H1 (cell line): ENCODE results near the gene PHC2. TPM values are rescaled to one million over a fixed set of nuclear protein-coding genes. Genes with fewer than 3 reads are reported as not detected.

Source experiments
- CTCF ChIA-PET: fragments of 300-600 bp; sonication (Branson Sonifier 250); formaldehyde crosslinking; loops from one replicate; lab custom pipeline; 2021; ENCODE audit not compliant: partially characterized antibody; lab: Charles Lee
- POLR2A ChIA-PET: fragments of 300-600 bp; sonication (Branson Sonifier 250); formaldehyde crosslinking; loops from one replicate; lab custom pipeline; 2021; ENCODE audit warnings: inconsistent platforms; ENCODE audit not compliant: partially characterized antibody; lab: Charles Lee
- DNase-seq, 2 experiments: peaks; one replicate each; pipeline versions ENCODE4 v3.0.0 to v3.0.0-alpha.2; 2010 to 2022; ENCODE audit warnings: low spot score in 2 of 2, low read depth in 1 of 2, mixed read lengths in 1 of 2
- FAIRE-seq: peaks from 2 replicates; lab custom pipeline; 2011; peaks lifted over from hg19 to GRCh38; lab: Jason Lieb, UNC
- H2AFZ ChIP-seq: 2 replicates; pipeline ENCODE4 v1.8.1; 2012; ENCODE audit warnings: low read length, inconsistent platforms
- H2AK5ac ChIP-seq: 2 replicates; pipeline ENCODE4 v1.6.1; 2013; ENCODE audit warnings: low read depth, low read length
- H2BK120ac ChIP-seq: replicated peaks from 2 replicates; pipeline ENCODE3; 2013; ENCODE audit warnings: low read depth, low read length, inconsistent platforms
- H2BK12ac ChIP-seq: 2 replicates; pipeline ENCODE4 v1.6.1; 2013; ENCODE audit warnings: low read depth, low read length
- H2BK15ac ChIP-seq: 2 replicates; pipeline ENCODE4 v1.6.1; 2013; ENCODE audit warnings: low read length
- H2BK20ac ChIP-seq: 2 replicates; pipeline ENCODE4 v1.6.1; 2013; ENCODE audit warnings: low read length
- H2BK5ac ChIP-seq: 2 replicates; pipeline ENCODE4 v1.6.1; 2013; ENCODE audit warnings: low read depth, low read length
- H3K14ac ChIP-seq: 2 replicates; pipeline ENCODE4 v1.6.1; 2013; ENCODE audit warnings: inconsistent platforms; ENCODE audit not compliant: insufficient read length
- H3K18ac ChIP-seq: 2 replicates; pipeline ENCODE4 v1.6.1; 2013; ENCODE audit warnings: low read length; ENCODE audit errors: extremely low read depth
- H3K23ac ChIP-seq: 2 replicates; pipeline ENCODE4 v1.6.1; 2013; ENCODE audit warnings: inconsistent platforms; ENCODE audit not compliant: insufficient read length
- H3K23me2 ChIP-seq: 2 replicates; pipeline ENCODE4 v1.6.1; 2013; ENCODE audit warnings: low read depth, low read length
- H3K27ac ChIP-seq: 2 replicates; pipeline ENCODE4 v1.6.1; 2011; ENCODE audit warnings: low read depth, low read length, inconsistent platforms
- H3K27me3 ChIP-seq, 4 experiments: replicated peaks in 1 of 4; 1 replicate in 1 of 4; 2 replicates in 3 of 4; pipeline versions ENCODE4 v1.6.1 to v1.8.1; 2011 to 2013; ENCODE audit warnings: low read length in 3 of 4, mild to moderate bottlenecking in 3 of 4, inconsistent platforms in 2 of 4, mixed read lengths in 2 of 4, moderate library complexity in 1 of 4; ENCODE audit not compliant: control insufficient read depth in 3 of 4, insufficient read depth in 3 of 4; ENCODE audit errors: extremely low read depth in 1 of 4
- H3K36me3 ChIP-seq, 4 experiments: 2 replicates each; pipeline versions ENCODE4 v1.6.1 to v1.8.1; 2011 to 2013; ENCODE audit warnings: mild to moderate bottlenecking in 4 of 4, low read length in 3 of 4, moderate library complexity in 2 of 4, control low read depth in 1 of 4, inconsistent platforms in 1 of 4; ENCODE audit not compliant: insufficient read depth in 4 of 4, control insufficient read depth in 2 of 4
- H3K4ac ChIP-seq: replicated peaks from 2 replicates; pipeline ENCODE3; 2013; ENCODE audit warnings: low read length, low read depth, mixed read lengths, inconsistent platforms; ENCODE audit not compliant: insufficient read length
- H3K4me1 ChIP-seq, 4 experiments: replicated peaks in 1 of 4; 1 replicate in 1 of 4; 2 replicates in 3 of 4; pipeline versions ENCODE4 v1.6.1 to v1.8.1; 2011 to 2013; ENCODE audit warnings: low read length in 3 of 4, inconsistent platforms in 2 of 4, mixed read lengths in 1 of 4; ENCODE audit not compliant: insufficient read depth in 4 of 4, control insufficient read depth in 3 of 4
- H3K4me2 ChIP-seq, 2 experiments: 2 replicates each; pipeline versions ENCODE4 v1.6.1 to v1.8.1; 2011 to 2013; ENCODE audit warnings: low read depth in 2 of 2, low read length in 2 of 2, control low read depth in 1 of 2, inconsistent platforms in 1 of 2, mild to moderate bottlenecking in 1 of 2; ENCODE audit not compliant: insufficient read depth in 1 of 2
- H3K4me3 ChIP-seq, 4 experiments: fragments of 200-600, 300-600 bp in 1 of 4; sonication (generic), shearing (Covaris generic), sonication (Bioruptor Twin) in 1 of 4; 2 replicates each; pipeline versions ENCODE4 v1.5.1 to v1.8.1; 2011 to 2016; ENCODE audit warnings: low read length in 4 of 4, low read depth in 3 of 4, control low read depth in 2 of 4, inconsistent platforms in 2 of 4, mild to moderate bottlenecking in 2 of 4, mixed read lengths in 1 of 4, moderate library complexity in 1 of 4; ENCODE audit not compliant: insufficient read depth in 2 of 4; ENCODE audit errors: extremely low read depth in 1 of 4
- H3K56ac ChIP-seq: replicated peaks from 2 replicates; pipeline ENCODE3; 2013; ENCODE audit warnings: low read depth, mild to moderate bottlenecking, mixed read lengths, low read length, inconsistent platforms; ENCODE audit not compliant: insufficient read length
- H3K79me1 ChIP-seq: 2 replicates; pipeline ENCODE4 v1.6.1; 2013; ENCODE audit warnings: low read depth, low read length, control low read depth
- H3K79me2 ChIP-seq, 2 experiments: 2 replicates each; pipeline versions ENCODE4 v1.6.1 to v1.8.1; 2012 to 2013; ENCODE audit warnings: low read length in 2 of 2, mild to moderate bottlenecking in 2 of 2, inconsistent platforms in 1 of 2; ENCODE audit not compliant: insufficient read depth in 2 of 2, control insufficient read depth in 1 of 2
- H3K9ac ChIP-seq, 4 experiments: replicated peaks in 1 of 4; 1 replicate in 1 of 4; 2 replicates in 3 of 4; pipeline versions ENCODE4 v1.6.1 to v1.8.1; 2011 to 2013; ENCODE audit warnings: low read depth in 3 of 4, low read length in 3 of 4, control low read depth in 2 of 4, mild to moderate bottlenecking in 2 of 4, moderate library complexity in 2 of 4, inconsistent platforms in 1 of 4; ENCODE audit errors: extremely low read depth in 1 of 4
- H3K9me3 ChIP-seq, 2 experiments: 2 replicates each; pipeline versions ENCODE4 v1.6.1 to v1.8.1; 2012 to 2013; ENCODE audit warnings: mild to moderate bottlenecking in 2 of 2, moderate library complexity in 2 of 2, control low read depth in 1 of 2, inconsistent platforms in 1 of 2, low read depth in 1 of 2, low read length in 1 of 2, mixed read lengths in 1 of 2; ENCODE audit not compliant: insufficient read depth in 2 of 2
- H4K20me1 ChIP-seq, 2 experiments: replicated peaks in 1 of 2; 2 replicates each; pipeline versions ENCODE3 to v1.8.1; 2011 to 2013; ENCODE audit warnings: inconsistent platforms in 2 of 2, low read length in 2 of 2, mild to moderate bottlenecking in 1 of 2; ENCODE audit not compliant: insufficient read depth in 2 of 2, control insufficient read depth in 1 of 2
- H4K5ac ChIP-seq: 2 replicates; pipeline ENCODE4 v1.6.1; 2013; ENCODE audit warnings: low read length, low read depth, mixed read lengths, inconsistent platforms; ENCODE audit not compliant: insufficient read length
- H4K8ac ChIP-seq: 2 replicates; pipeline ENCODE4 v1.8.0; 2013; ENCODE audit warnings: mild to moderate bottlenecking, moderate library complexity, low read length, inconsistent platforms; ENCODE audit not compliant: insufficient read depth; ENCODE audit errors: extremely low read depth
- H4K91ac ChIP-seq: replicated peaks from 2 replicates; pipeline ENCODE3; 2013; ENCODE audit warnings: low read length, mixed read lengths, inconsistent platforms; ENCODE audit not compliant: insufficient read length
- RAD21 ChIP-seq, 2 experiments: IDR thresholded peaks in 1 of 2; conservative IDR thresholded peaks in 1 of 2; 2 replicates each; pipeline ENCODE4 v1.6.1; 2011; ENCODE audit warnings: low read depth in 2 of 2, low read length in 2 of 2, improper control_type of control experiment in 1 of 2, inconsistent platforms in 1 of 2, mild to moderate bottlenecking in 1 of 2, moderate library complexity in 1 of 2
- SAP30 ChIP-seq: fragments of 300-600 bp; sonication (generic); IDR thresholded peaks from 2 replicates; pipeline ENCODE4 v1.7.1; 2012; ENCODE audit warnings: low read length, moderate library complexity, mild to moderate bottlenecking, inconsistent platforms; ENCODE audit not compliant: insufficient read depth, insufficient replicate concordance
- SIRT6 ChIP-seq: IDR thresholded peaks from one replicate; pipeline ENCODE4 v1.7.1; 2012; ENCODE audit warnings: low read length, inconsistent platforms
- WGBS, 2 experiments: shearing (Covaris generic) in 1 of 2; methylation state at CpG; one replicate each; pipeline versions ENCODE4 v1.1.6 to v1.1.7; 2013 to 2015; ENCODE audit warnings: low lambda C conversion rate in 2 of 2, mixed read lengths in 2 of 2, inconsistent platforms in 1 of 2, low coverage in 1 of 2, missing lambda C conversion rate in 1 of 2; ENCODE audit not compliant: insufficient replicate concordance in 2 of 2, insufficient coverage in 1 of 2, insufficient read length in 1 of 2; ENCODE audit errors: extremely low coverage in 1 of 2, missing lambda C conversion rate in 1 of 2; 5-methylcytosine and 5-hydroxymethylcytosine counted together
- polyA plus RNA-seq, 7 experiments: library from polyadenylated mRNA; depleted of rRNA in 3 of 7; stranded (reverse) in 5 of 7; unstranded in 2 of 7; fragments of >200 nt in 5 of 7; fragments of 200-250 nt in 2 of 7; gene quantifications; 1 replicate in 5 of 7; 2 replicates in 1 of 7; 4 replicates in 1 of 7; pipeline versions ENCODE4 v1.2.1 to v1.2.3, GENCODE V29; 2011 to 2013; ENCODE audit warnings: missing spikeins in 2 of 7, mixed read lengths in 2 of 7
- total RNA-seq: library from RNA; stranded (reverse); fragmentation: NEBNext Ultra II Directional; extraction: Animal tissue kit (Norgen Biotek cat#: 25700); gene quantifications from 2 replicates; pipeline ENCODE4 v1.2.1, GENCODE V29; 2021

The PHC2 gene
- total and polyA plus RNA-seq, 2 of the 8 experiments (the other 6 are each of a cell fraction or from before 2014, with no cell fraction given): 5.6 to 14.2 TPM

DNA sequence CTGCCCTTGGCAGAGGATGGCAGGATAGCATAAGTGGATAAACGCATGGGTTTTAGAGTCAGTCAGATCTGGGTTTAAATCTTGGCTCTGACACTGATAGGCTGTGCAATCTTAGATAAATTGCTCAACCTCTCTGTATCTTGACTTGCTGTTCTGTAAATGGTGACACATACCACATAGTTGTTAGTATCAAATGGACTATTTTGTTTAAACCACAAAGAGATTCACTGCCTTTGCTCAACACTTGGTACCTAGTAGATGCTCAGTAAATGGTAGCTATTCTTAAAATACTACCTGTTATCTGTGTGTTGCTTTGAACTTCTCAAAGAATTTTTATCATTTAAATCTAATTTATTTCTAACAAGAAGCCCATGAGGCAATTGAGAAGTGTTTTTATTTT is 70.5 kb downstream of the PHC2 start:
- POLR2A ChIA-PET: interaction anchor here (0.8 kb wide), 1 partner anchor 9 kb away, joined by 3 read pairs; no protein-coding TSS in a partner anchor
- H3K4me2 ChIP-seq: peak overlapping the region in 1 of 2 experiments; percentile 20; a peak in 1 of 4 replicates

More for the DNA sequence above, 70.5 kb downstream of the PHC2 start:
- Histone ChIP-seq H2BK15ac (no peak overlapping the region), H3K79me1 (no peaks in the 10 kb centered on the region), H3K9ac (no peak overlapping the region), H2AK5ac (no peak overlapping the region), H4K8ac (no peak overlapping the region), H3K18ac (no peak overlapping the region), H3K23ac (no peak overlapping the region), H3K23me2 (peaks cover 2% of the 10 kb centered on the region; the same call in 1 of the 2 replicates), H3K9me3 (peaks cover 0 to 3% of the 10 kb centered on the region in 2 experiments; a peak in 1 of 4 replicates), H2BK20ac (no peak overlapping the region), H3K14ac (no peak overlapping the region), H3K27ac (no peak overlapping the region), H3K4me3 (no peak overlapping the region), H2BK12ac (no peak overlapping the region), H4K91ac (no peak overlapping the region), H2BK120ac (no peak overlapping the region), H3K4ac (no peak overlapping the region), H2BK5ac (no peak overlapping the region), H3K56ac (no peak overlapping the region), H2AFZ (no peak overlapping the region), H4K20me1 (no peaks in the 10 kb centered on the region), H3K36me3 (no peaks in the 10 kb centered on the region), H4K5ac (no peak overlapping the region), H3K79me2 (no peaks in the 10 kb centered on the region), H3K27me3 (peaks cover 0 to 9% (median 7%) of the 10 kb centered on the region in 4 experiments; a peak in 5 of 7 replicates), H3K4me1 (peaks cover 13 to 31% (median 20%) of the 10 kb centered on the region in 4 experiments)
- 100% methylated on average over 1 of the region's 1 CpG; no CpG with 5 or more reads in 1 of the 2 experiments for WGBS, 2 experiments
- FAIRE-seq (no peak), DNase-seq (no peak)
- TF ChIP-seq SAP30 (no peak), SIRT6 (no peak), RAD21 (IDR thresholded peaks at IDR 0.05 in 1 of 2, conservative IDR thresholded peaks at IDR 0.05 in 1 of 2; ENCODE audit: low read depth in 2 of 2, low read length in 2 of 2) (no peak)
- CTCF ChIA-PET: interaction anchor here (1.1 to 1.7 kb wide), 3 partner anchors 13 to 65 kb away, joined by 5 to 11 read pairs (median 6); no protein-coding TSS in a partner anchor
